ENCODE data around the gene CYREN. TPM values are rescaled to one million over a fixed set of nuclear protein-coding genes. Genes with fewer than 3 reads are reported as not detected.

CYREN gene
- total and polyA plus RNA-seq, 9 of the 15 experiments (the other 6 are each of a cell fraction or from before 2014, with no cell fraction given), result 13.9 to 108 (median 88.8) TPM

- TF ChIP-seq, protein P1, sequence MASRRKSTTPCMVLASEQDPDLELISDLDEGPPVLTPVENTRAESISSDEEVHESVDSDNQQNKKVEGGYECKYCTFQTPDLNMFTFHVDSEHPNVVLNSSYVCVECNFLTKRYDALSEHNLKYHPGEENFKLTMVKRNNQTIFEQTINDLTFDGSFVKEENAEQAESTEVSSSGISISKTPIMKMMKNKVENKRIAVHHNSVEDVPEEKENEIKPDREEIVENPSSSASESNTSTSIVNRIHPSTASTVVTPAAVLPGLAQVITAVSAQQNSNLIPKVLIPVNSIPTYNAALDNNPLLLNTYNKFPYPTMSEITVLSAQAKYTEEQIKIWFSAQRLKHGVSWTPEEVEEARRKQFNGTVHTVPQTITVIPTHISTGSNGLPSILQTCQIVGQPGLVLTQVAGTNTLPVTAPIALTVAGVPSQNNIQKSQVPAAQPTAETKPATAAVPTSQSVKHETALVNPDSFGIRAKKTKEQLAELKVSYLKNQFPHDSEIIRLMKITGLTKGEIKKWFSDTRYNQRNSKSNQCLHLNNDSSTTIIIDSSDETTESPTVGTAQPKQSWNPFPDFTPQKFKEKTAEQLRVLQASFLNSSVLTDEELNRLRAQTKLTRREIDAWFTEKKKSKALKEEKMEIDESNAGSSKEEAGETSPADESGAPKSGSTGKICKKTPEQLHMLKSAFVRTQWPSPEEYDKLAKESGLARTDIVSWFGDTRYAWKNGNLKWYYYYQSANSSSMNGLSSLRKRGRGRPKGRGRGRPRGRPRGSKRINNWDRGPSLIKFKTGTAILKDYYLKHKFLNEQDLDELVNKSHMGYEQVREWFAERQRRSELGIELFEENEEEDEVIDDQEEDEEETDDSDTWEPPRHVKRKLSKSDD (conservative IDR thresholded peaks at IDR 0.05; ENCODE audit: low read length), result no peak
- TF ChIP-seq ZNF263 (CRISPR knock-in tag; IDR thresholded peaks at IDR 0.05; ENCODE audit: borderline replicate concordance) (peak; percentile 62; the same call in 1 of the 2 replicates), PPARD (CRISPR knock-in tag; IDR thresholded peaks at IDR 0.05) (no peak), MTA1 (IDR thresholded peaks at IDR 0.05; ENCODE audit: borderline replicate concordance) (peak; percentile 61; the same call in 1 of the 2 replicates), ZKSCAN1 (IDR thresholded peaks at IDR 0.05; ENCODE audit: low read depth, low read length) (peak; percentile 85), RBBP5 (IDR thresholded peaks at IDR 0.05; ENCODE audit: borderline replicate concordance, insufficient read depth, low read length, poor library complexity, severe bottlenecking) (peak; percentile 99), JUND (IDR thresholded peaks at IDR 0.05; ENCODE audit: borderline replicate concordance, low read depth, low read length) (peak; percentile 79), JUND (tag; IDR thresholded peaks at IDR 0.05; ENCODE audit: borderline replicate concordance, low read depth, low read length) (peak; percentile 39; the same call in 1 of the 3 replicates), FOXA1 (IDR thresholded peaks at IDR 0.05; ENCODE audit: borderline replicate concordance) (no peak), MLX (CRISPR knock-in tag; conservative IDR thresholded peaks at IDR 0.05) (peak in 1 of 2 experiments; percentile 85; a peak in 1 of 4 replicates), ZNF197 (CRISPR knock-in tag; IDR thresholded peaks at IDR 0.05; ENCODE audit: low read depth) (peak; percentile 90), CEBPZ (IDR thresholded peaks at IDR 0.05; ENCODE audit: borderline replicate concordance, low read depth, low read length) (no peak), THAP12 (CRISPR knock-in tag; IDR thresholded peaks at IDR 0.05) (peak; percentile 84), SRF (CRISPR knock-in tag; IDR thresholded peaks at IDR 0.05) (peak in 1 of 2 experiments; percentile 74; a peak in 2 of 4 replicates), NR2C2 (CRISPR knock-in tag; IDR thresholded peaks at IDR 0.05) (peak; percentile 92), NR2C2 (tag; IDR thresholded peaks at IDR 0.05) (peak; percentile 98), NFRKB (IDR thresholded peaks at IDR 0.05; ENCODE audit: low read depth) (peak; percentile 77; the same call in 1 of the 2 replicates)
Measured at GRCh38 chr7:135170274-135170997, at the start of gene CYREN (continued).
